ENCODE measurements around the gene FAM221B.

The FAM221B gene

GRCh38 chr9:35835766-35836165 lies 7.2 kb upstream of the FAM221B start:
- ATAC-seq = no peak
- peak overlapping the region in 1 of 2 donors; percentile 64 for H3K27ac Mint-ChIP-seq

GRCh38 chr9:35835216-35835632 lies 6.7 kb upstream of the FAM221B start:
- Mint-ChIP-seq H3K27ac (no peak overlapping the region), H3K4me3 (no peak overlapping the region), H3K27me3 (no peaks in the 10 kb centered on the region), H3K4me1 (peaks cover 9% of the 10 kb centered on the region), H3K9me3 (no peaks in the 10 kb centered on the region)
- DNase-seq (no peak), ATAC-seq (no peak)

More at GRCh38 chr9:35835766-35836165, 7.2 kb upstream of the FAM221B start:
- no peak overlapping the region for H3K4me3 Mint-ChIP-seq
- H3K27me3 Mint-ChIP-seq = no peaks in the 10 kb centered on the region
- H3K4me1 Mint-ChIP-seq = peaks cover 3% of the 10 kb centered on the region
- no peaks in the 10 kb centered on the region for H3K9me3 Mint-ChIP-seq
- DNase-seq = no peak

GRCh38 chr9:35834260-35835215 lies 6.0 kb upstream of the FAM221B start:
- Mint-ChIP-seq H3K27me3 (no peaks in the 10 kb centered on the region), H3K9me3 (no peaks in the 10 kb centered on the region), H3K4me3 (no peak overlapping the region), H3K4me1 (peaks cover 16% of the 10 kb centered on the region), H3K27ac (no peak overlapping the region)
- DNase-seq (no peak), ATAC-seq (no peak)

- H3K9me3 Mint-ChIP-seq = no peaks in the 10 kb centered on the region
- H3K27me3 Mint-ChIP-seq = no peaks in the 10 kb centered on the region
- H3K4me3 Mint-ChIP-seq = no peak overlapping the region
- no peak overlapping the region for H3K27ac Mint-ChIP-seq
- ATAC-seq (no peak), DNase-seq (no peak)
- peaks cover 27% of the 10 kb centered on the region for H3K4me1 Mint-ChIP-seq
Observed at GRCh38 chr9:35832814-35833213, 4.3 kb upstream of the FAM221B start.

- DNase-seq (no peak), ATAC-seq (no peak)
- peaks cover 12% of the 10 kb centered on the region for H3K27me3 Mint-ChIP-seq
- no peak overlapping the region for H3K4me3 Mint-ChIP-seq
- no peak overlapping the region for H3K27ac Mint-ChIP-seq
- H3K9me3 Mint-ChIP-seq = no peaks in the 10 kb centered on the region
- peaks cover 36% of the 10 kb centered on the region for H3K4me1 Mint-ChIP-seq
Observed at GRCh38 chr9:35831040-35831439, 2.5 kb upstream of the FAM221B start.

- Mint-ChIP-seq H3K4me1 (peaks cover 43% of the 10 kb centered on the region), H3K4me3 (peak overlapping the region; percentile 85 to 90), H3K9me3 (no peaks in the 10 kb centered on the region), H3K27ac (peak overlapping the region; percentile 85 to 89), H3K27me3 (peaks cover 12% of the 10 kb centered on the region)
- DNase-seq (no peak), ATAC-seq (peak; percentile 11)
Observed at GRCh38 chr9:35829764-35830096, 1.2 kb upstream of the FAM221B start.

- ATAC-seq (peak; percentile 91), DNase-seq (peak; percentile 83 to 85)
- Mint-ChIP-seq H3K4me3 (peak within 1 kb of the TSS; percentile 92 to 94), H3K4me1 (peaks cover 43% of the 10 kb centered on the region), H3K27ac (peak within 1 kb of the TSS; percentile 89 to 95), H3K27me3 (peaks cover 12% of the 10 kb centered on the region), H3K9me3 (no peaks in the 10 kb centered on the region)
Observed at GRCh38 chr9:35829084-35829763, 692 bp upstream of the FAM221B start, which contains the start of gene TMEM8B. Gene TMEM8B, plus strand, starts transcription at chr9:35829228. Its CDS starts 220 bp downstream, at chr9:35829448.

GRCh38 chr9:35827486-35827885 lies 1.0 kb downstream of the FAM221B start:
- Mint-ChIP-seq H3K9me3 (no peaks in the 10 kb centered on the region), H3K4me3 (peak overlapping the region in 1 of 2 donors; percentile 52), H3K27me3 (peaks cover 12% of the 10 kb centered on the region), H3K27ac (no peak overlapping the region), H3K4me1 (peaks cover 43% of the 10 kb centered on the region)
- no peak for DNase-seq
- ATAC-seq = no peak

- Mint-ChIP-seq H3K9me3 (no peaks in the 10 kb centered on the region), H3K27ac (peak overlapping the region in 1 of 2 donors; percentile 49), H3K4me1 (peaks cover 43% of the 10 kb centered on the region), H3K4me3 (peak overlapping the region; percentile 5 to 36), H3K27me3 (peaks cover 12% of the 10 kb centered on the region)
- DNase-seq (peak; percentile 36 to 43), ATAC-seq (peak; percentile 63)
Observed at GRCh38 chr9:35826071-35826701, 2.3 kb downstream of the FAM221B start.

GRCh38 chr9:35822926-35823325 lies 5.6 kb downstream of the FAM221B start:
- Mint-ChIP-seq H3K9me3 (no peaks in the 10 kb centered on the region), H3K4me1 (peaks cover 16% of the 10 kb centered on the region), H3K27me3 (peaks cover 12% of the 10 kb centered on the region), H3K27ac (no peak overlapping the region), H3K4me3 (no peak overlapping the region)
- DNase-seq = no peak
- ATAC-seq = no peak

GRCh38 chr9:35820076-35820475 lies 8.5 kb downstream of the FAM221B start:
- no peak overlapping the region for H3K27ac Mint-ChIP-seq
- ATAC-seq (no peak), DNase-seq (no peak)
- H3K27me3 Mint-ChIP-seq = no peaks in the 10 kb centered on the region
- H3K4me1 Mint-ChIP-seq = peaks cover 5% of the 10 kb centered on the region
- H3K9me3 Mint-ChIP-seq = no peaks in the 10 kb centered on the region
- H3K4me3 Mint-ChIP-seq = no peak overlapping the region

GRCh38 chr9:35818341-35818740 lies 10.2 kb downstream of the FAM221B start:
- no peaks in the 10 kb centered on the region for H3K27me3 Mint-ChIP-seq
- peaks cover 15% of the 10 kb centered on the region for H3K4me1 Mint-ChIP-seq
- no peak for ATAC-seq
- H3K27ac Mint-ChIP-seq = no peak overlapping the region
- no peaks in the 10 kb centered on the region for H3K9me3 Mint-ChIP-seq
- no peak for DNase-seq
- H3K4me3 Mint-ChIP-seq = no peak overlapping the region

GRCh38 chr9:35816708-35817107 lies 11.8 kb downstream of the FAM221B start:
- Mint-ChIP-seq H3K4me3 (no peak overlapping the region), H3K9me3 (no peaks in the 10 kb centered on the region), H3K27me3 (no peaks in the 10 kb centered on the region), H3K27ac (no peak overlapping the region), H3K4me1 (peaks cover 32% of the 10 kb centered on the region)
- DNase-seq (no peak), ATAC-seq (no peak)

- peak within 1 kb of the TSS; percentile 83 to 94 for H3K4me3 Mint-ChIP-seq
- DNase-seq (peak; percentile 96 to 98), ATAC-seq (peak; percentile 86)
- no peaks in the 10 kb centered on the region for H3K27me3 Mint-ChIP-seq
- no peaks in the 10 kb centered on the region for H3K9me3 Mint-ChIP-seq
- H3K27ac Mint-ChIP-seq = peak within 1 kb of the TSS; percentile 96 to 98
- peaks cover 45% of the 10 kb centered on the region for H3K4me1 Mint-ChIP-seq
Observed at GRCh38 chr9:35814841-35815543, 13.5 kb downstream of the FAM221B start, which contains the start of gene HINT2. Gene HINT2, minus strand, starts transcription at chr9:35815042. Its CDS starts 63 bp downstream, at chr9:35814979.

Data from stimulated activated naive CD8-positive, alpha-beta T cell treated with anti-CD3 and anti-CD28 coated beads, Interleukin-15, amount 100 ng/mL, for 72 hours (primary cell).